ENCODE results near the gene NINJ1. TPM values are rescaled to one million over a fixed set of nuclear protein-coding genes. Genes with fewer than 3 reads are reported as not detected.

The NINJ1 gene
- total RNA-seq, 1 donor from 2014 or later = 3.9 TPM

DNA sequence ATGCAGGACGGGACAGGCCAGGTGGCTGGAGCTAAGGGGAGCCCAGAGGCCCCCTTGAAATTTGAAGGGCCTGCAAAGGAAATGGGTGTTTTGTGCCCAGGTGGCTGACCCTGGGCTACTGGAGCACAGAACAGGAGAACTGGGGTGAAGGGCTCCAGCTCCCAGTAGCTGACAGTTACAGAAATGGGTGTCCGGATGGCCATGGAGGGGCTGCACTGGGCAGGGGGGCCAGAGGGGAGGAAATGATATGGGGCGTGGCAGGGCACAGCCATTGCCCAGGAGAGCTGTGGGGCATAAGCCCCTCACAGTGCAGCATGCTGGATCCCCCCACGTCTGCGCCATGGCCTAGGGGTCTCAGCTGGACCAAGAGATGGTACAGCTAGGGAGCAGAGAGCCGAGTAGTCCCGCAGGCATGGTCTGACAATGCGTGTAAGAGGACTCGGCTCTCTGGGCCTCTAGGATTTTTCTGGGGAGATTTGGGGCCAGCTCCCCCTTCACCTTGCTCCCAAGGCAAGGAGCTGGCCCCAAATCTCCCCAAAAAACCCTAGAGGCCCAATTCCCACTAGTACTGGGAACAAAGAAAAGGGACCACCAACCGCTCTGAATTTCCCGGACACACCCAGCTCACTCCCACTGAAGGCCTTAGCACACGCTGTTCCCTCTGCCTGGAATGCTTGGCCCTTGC is 45.9 kb downstream of the NINJ1 start:
- peak; percentile 0 for DNase-seq (ENCODE audit: low spot score)
- H3K4me1 ChIP-seq = no peaks in the 10 kb centered on the region
- no peaks in the 10 kb centered on the region for H3K79me2 ChIP-seq (ENCODE audit: low read depth)
- H3K4me3 ChIP-seq = no peak overlapping the region
- peak overlapping the region; percentile 40 for H3K27ac Mint-ChIP-seq
- no peaks in the 10 kb centered on the region for H3K27me3 ChIP-seq
- no peaks in the 10 kb centered on the region for H3K36me3 Mint-ChIP-seq
- peaks cover 2% of the 10 kb centered on the region for H3K9me3 Mint-ChIP-seq
- H3K4me3 Mint-ChIP-seq = no peak overlapping the region
- H3K27me3 Mint-ChIP-seq (ENCODE audit: insufficient read depth, low read depth) = peaks cover 12% of the 10 kb centered on the region
- no peaks in the 10 kb centered on the region for H4K20me1 ChIP-seq (ENCODE audit: low read depth)
- peaks cover 30% of the 10 kb centered on the region for H3K4me1 Mint-ChIP-seq
- H2AFZ ChIP-seq (replicated peaks) = no peak overlapping the region
- H3K9me3 ChIP-seq (ENCODE audit: low read depth) = no peaks in the 10 kb centered on the region
- H3F3A ChIP-seq (ENCODE audit: low read depth) = no peaks in the 10 kb centered on the region
- H3K27ac ChIP-seq = no peak overlapping the region
- TF ChIP-seq EZH2phosphoT487 (IDR thresholded peaks at IDR 0.05) (no peak), EZH2 (IDR thresholded peaks at IDR 0.05) (no peak)
- TF ChIP-seq, protein P1, sequence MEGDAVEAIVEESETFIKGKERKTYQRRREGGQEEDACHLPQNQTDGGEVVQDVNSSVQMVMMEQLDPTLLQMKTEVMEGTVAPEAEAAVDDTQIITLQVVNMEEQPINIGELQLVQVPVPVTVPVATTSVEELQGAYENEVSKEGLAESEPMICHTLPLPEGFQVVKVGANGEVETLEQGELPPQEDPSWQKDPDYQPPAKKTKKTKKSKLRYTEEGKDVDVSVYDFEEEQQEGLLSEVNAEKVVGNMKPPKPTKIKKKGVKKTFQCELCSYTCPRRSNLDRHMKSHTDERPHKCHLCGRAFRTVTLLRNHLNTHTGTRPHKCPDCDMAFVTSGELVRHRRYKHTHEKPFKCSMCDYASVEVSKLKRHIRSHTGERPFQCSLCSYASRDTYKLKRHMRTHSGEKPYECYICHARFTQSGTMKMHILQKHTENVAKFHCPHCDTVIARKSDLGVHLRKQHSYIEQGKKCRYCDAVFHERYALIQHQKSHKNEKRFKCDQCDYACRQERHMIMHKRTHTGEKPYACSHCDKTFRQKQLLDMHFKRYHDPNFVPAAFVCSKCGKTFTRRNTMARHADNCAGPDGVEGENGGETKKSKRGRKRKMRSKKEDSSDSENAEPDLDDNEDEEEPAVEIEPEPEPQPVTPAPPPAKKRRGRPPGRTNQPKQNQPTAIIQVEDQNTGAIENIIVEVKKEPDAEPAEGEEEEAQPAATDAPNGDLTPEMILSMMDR (IDR thresholded peaks at IDR 0.05) = no peak
- H3K4me2 ChIP-seq = no peak overlapping the region
- H3K36me3 ChIP-seq = no peaks in the 10 kb centered on the region
- H3K9ac ChIP-seq = no peak overlapping the region

DNA sequence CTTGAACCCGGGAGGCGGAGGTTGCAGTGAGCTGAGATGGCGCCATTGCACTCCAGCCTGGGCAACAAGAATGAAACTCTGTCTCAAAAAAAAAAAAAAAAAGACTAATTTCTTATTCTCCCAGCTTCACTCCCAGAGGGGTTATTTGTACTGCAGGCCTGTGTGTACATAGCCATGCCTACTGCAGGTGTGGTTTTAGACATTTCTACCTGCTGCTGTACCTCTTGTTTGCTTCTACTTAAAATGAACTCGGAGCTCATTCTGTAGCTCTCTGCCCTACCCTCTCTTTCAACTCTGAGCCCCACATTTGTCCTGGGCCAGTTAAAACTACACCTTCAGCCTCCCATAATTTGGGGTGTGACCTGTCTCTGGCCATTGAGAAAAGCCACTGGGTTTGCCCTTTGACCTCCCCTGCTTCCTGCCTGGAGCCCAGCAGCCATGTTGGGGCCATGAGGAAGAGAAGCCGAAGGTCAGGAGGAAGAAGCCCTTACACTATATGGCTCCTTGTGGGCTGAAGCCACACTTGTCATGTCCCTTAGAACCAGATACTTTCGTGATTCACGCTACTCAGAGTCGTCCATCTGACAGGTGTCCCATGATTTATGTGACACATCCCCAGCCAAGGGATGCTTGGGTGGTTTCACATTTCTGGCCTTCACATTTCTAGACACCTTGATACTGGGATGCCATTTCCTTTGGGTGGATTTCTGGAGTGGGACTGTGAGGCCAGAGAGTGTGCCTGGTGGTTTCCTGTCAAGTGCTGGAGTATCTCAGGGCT is 47.4 kb downstream of the NINJ1 start:
- Histone ChIP-seq H3K36me3 (no peaks in the 10 kb centered on the region), H3K9me3 (ENCODE audit: low read depth) (no peaks in the 10 kb centered on the region), H3F3A (ENCODE audit: low read depth) (no peaks in the 10 kb centered on the region), H4K20me1 (ENCODE audit: low read depth) (no peaks in the 10 kb centered on the region), H3K27ac (no peak overlapping the region), H3K9ac (no peak overlapping the region), H3K27me3 (no peaks in the 10 kb centered on the region), H3K4me3 (no peak overlapping the region), H3K4me1 (no peaks in the 10 kb centered on the region), H3K79me2 (ENCODE audit: low read depth) (no peaks in the 10 kb centered on the region), H2AFZ (replicated peaks) (no peak overlapping the region), H3K4me2 (no peak overlapping the region)
- H3K4me3 Mint-ChIP-seq = no peak overlapping the region
- TF ChIP-seq EZH2phosphoT487 (IDR thresholded peaks at IDR 0.05) = no peak
- no peaks in the 10 kb centered on the region for H3K36me3 Mint-ChIP-seq
- no peak overlapping the region for H3K27ac Mint-ChIP-seq
- peaks cover 23% of the 10 kb centered on the region for H3K4me1 Mint-ChIP-seq
- peaks cover 8% of the 10 kb centered on the region for H3K27me3 Mint-ChIP-seq (ENCODE audit: insufficient read depth, low read depth)
- DNase-seq (ENCODE audit: low spot score) = peak; percentile 0
- peaks cover 2% of the 10 kb centered on the region for H3K9me3 Mint-ChIP-seq

DNA sequence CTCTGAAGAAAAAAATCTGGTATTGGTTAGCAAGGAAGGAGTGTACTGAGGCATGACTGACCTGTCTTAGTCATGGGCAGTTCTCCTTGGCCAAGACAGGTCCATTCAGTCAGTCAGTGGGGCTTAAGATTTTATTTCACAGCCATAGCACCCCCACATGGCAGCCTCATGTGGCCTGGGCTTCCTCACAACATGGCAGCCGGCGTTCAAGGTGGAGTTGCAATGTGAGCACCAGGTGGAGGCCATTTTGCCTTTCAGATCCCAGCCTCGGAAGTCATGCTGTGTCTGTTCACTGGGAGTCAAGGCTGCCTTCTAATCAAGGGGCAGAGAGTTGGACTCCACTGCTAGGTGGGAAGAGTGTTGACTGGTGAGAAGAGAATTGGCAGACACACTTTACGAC is 48.4 kb downstream of the NINJ1 start:
- Histone ChIP-seq H3K4me1 (no peaks in the 10 kb centered on the region), H3K4me2 (no peak overlapping the region), H3K79me2 (ENCODE audit: low read depth) (no peaks in the 10 kb centered on the region), H3K9me3 (ENCODE audit: low read depth) (no peaks in the 10 kb centered on the region), H3F3A (ENCODE audit: low read depth) (no peaks in the 10 kb centered on the region), H4K20me1 (ENCODE audit: low read depth) (no peaks in the 10 kb centered on the region), H3K9ac (no peak overlapping the region), H3K27me3 (no peaks in the 10 kb centered on the region), H3K4me3 (no peak overlapping the region), H3K36me3 (no peaks in the 10 kb centered on the region), H2AFZ (replicated peaks) (no peak overlapping the region), H3K27ac (no peak overlapping the region)
- H3K27me3 Mint-ChIP-seq (ENCODE audit: insufficient read depth, low read depth) = peaks cover 8% of the 10 kb centered on the region
- H3K27ac Mint-ChIP-seq = no peak overlapping the region
- H3K36me3 Mint-ChIP-seq = no peaks in the 10 kb centered on the region
- H3K4me1 Mint-ChIP-seq = peaks cover 23% of the 10 kb centered on the region
- no peak overlapping the region for H3K4me3 Mint-ChIP-seq
- TF ChIP-seq EZH2 (IDR thresholded peaks at IDR 0.05) = no peak
- TF ChIP-seq, protein P1 (IDR thresholded peaks at IDR 0.05) = no peak
- no peak for TF ChIP-seq EZH2phosphoT487 (IDR thresholded peaks at IDR 0.05)
- peaks cover 2% of the 10 kb centered on the region for H3K9me3 Mint-ChIP-seq
- DNase-seq (ENCODE audit: low spot score) = peak; percentile 0

DNA sequence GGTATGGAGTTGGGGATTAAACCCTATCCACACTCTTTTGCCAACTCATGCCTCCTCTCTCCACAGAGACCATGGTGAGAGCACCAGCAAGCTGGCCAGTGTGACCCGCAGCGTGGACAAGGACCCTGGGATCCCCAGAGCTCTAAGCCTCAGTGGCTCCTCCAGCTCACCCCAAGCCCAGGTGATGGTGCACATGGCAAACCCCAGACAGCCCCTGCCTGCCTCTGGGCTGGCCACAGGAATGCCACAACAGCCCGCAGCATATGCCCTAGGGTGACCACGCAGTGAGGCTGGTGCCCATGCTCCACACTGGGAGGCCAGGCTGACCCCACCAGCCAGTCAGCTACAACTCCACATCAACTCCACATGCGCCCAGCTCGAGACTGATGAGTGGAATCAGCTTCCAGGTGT is 49.6 kb downstream of the NINJ1 start:
- no peaks in the 10 kb centered on the region for H3K9me3 ChIP-seq (ENCODE audit: low read depth)
- Mint-ChIP-seq H3K4me3 (no peak overlapping the region), H3K36me3 (no peaks in the 10 kb centered on the region), H3K27ac (no peak overlapping the region), H3K4me1 (peaks cover 16% of the 10 kb centered on the region), H3K9me3 (peaks cover 2% of the 10 kb centered on the region), H3K27me3 (ENCODE audit: insufficient read depth, low read depth) (peaks cover 6% of the 10 kb centered on the region)
- TF ChIP-seq EZH2 (IDR thresholded peaks at IDR 0.05) = no peak
- TF ChIP-seq EZH2phosphoT487 (IDR thresholded peaks at IDR 0.05) = no peak
- TF ChIP-seq, protein P1 (IDR thresholded peaks at IDR 0.05) = no peak
- no peaks in the 10 kb centered on the region for H3F3A ChIP-seq (ENCODE audit: low read depth)
- H3K36me3 ChIP-seq = no peaks in the 10 kb centered on the region
- no peak overlapping the region for H3K27ac ChIP-seq
- H4K20me1 ChIP-seq (ENCODE audit: low read depth) = no peaks in the 10 kb centered on the region
- no peaks in the 10 kb centered on the region for H3K27me3 ChIP-seq
- H3K4me2 ChIP-seq = no peak overlapping the region
- no peaks in the 10 kb centered on the region for H3K4me1 ChIP-seq
- no peak overlapping the region for H3K4me3 ChIP-seq
- no peak for DNase-seq (ENCODE audit: low spot score)
- H2AFZ ChIP-seq (replicated peaks) = no peak overlapping the region
- H3K79me2 ChIP-seq (ENCODE audit: low read depth) = no peaks in the 10 kb centered on the region
- H3K9ac ChIP-seq = no peak overlapping the region

Measured in neural progenitor cell (in vitro differentiated cells).